GM23338 (cell line): Measurements from ENCODE around the gene F8. TPM values are rescaled to one million over a fixed set of nuclear protein-coding genes. Genes with fewer than 3 reads are reported as not detected.

Source experiments
- ATAC-seq: fragments of 200-7000 bp; cut with Tn5 transposase; 3 replicates; pipeline ENCODE4 v1.9.1; 2020
- DNase-seq: peaks from one replicate; pipeline ENCODE4 v3.0.0-alpha.2; 2015; ENCODE audit warnings: low spot score
- H2AFZ ChIP-seq: fragments of 200-600 bp; sonication (generic); 2 replicates; pipeline ENCODE4 v1.8.0; 2016; ENCODE audit warnings: antibody characterized with exemption, mild to moderate bottlenecking, moderate library complexity
- H3F3A ChIP-seq: fragments of 200-600 bp; sonication (generic); replicated peaks from 2 replicates; pipeline ENCODE4 v1.8.0; 2017; ENCODE audit warnings: antibody characterized with exemption, mixed run types, low read depth
- H3K27ac ChIP-seq: fragments of 200-600 bp; sonication (generic); 2 replicates; pipeline ENCODE4 v1.6.1; 2016; ENCODE audit warnings: low read depth
- H3K27me3 ChIP-seq: fragments of 200-600 bp; sonication (generic); 2 replicates; pipeline ENCODE4 v1.8.0; 2016; ENCODE audit warnings: mild to moderate bottlenecking, mixed run types, moderate library complexity; ENCODE audit not compliant: insufficient read depth
- H3K36me3 ChIP-seq: fragments of 200-600 bp; sonication (generic); 2 replicates; pipeline ENCODE4 v1.8.0; 2016; ENCODE audit warnings: mild to moderate bottlenecking; ENCODE audit not compliant: insufficient read depth
- H3K4me1 ChIP-seq: fragments of 200-600 bp; sonication (generic); 2 replicates; pipeline ENCODE4 v1.8.0; 2016; ENCODE audit warnings: mild to moderate bottlenecking, moderate library complexity; ENCODE audit not compliant: insufficient read depth
- H3K4me2 ChIP-seq: fragments of 200-600 bp; sonication (generic); 2 replicates; pipeline ENCODE4 v1.7.1; 2017; ENCODE audit warnings: mixed run types
- H3K4me3 ChIP-seq: fragments of 200-600 bp; sonication (generic); 2 replicates; pipeline ENCODE4 v1.6.1; 2016; ENCODE audit warnings: mixed run types
- H3K79me2 ChIP-seq: fragments of 200-600 bp; sonication (generic); replicated peaks from 2 replicates; pipeline ENCODE4 v1.8.0; 2017; ENCODE audit warnings: mild to moderate bottlenecking; ENCODE audit not compliant: insufficient read depth
- H3K9me2 ChIP-seq: fragments of 200-600 bp; sonication (generic); 2 replicates; pipeline ENCODE4 v1.8.0; 2017; ENCODE audit not compliant: insufficient read depth
- H4K20me1 ChIP-seq: fragments of 200-600 bp; sonication (generic); replicated peaks from 2 replicates; pipeline ENCODE4 v1.8.0; 2017; ENCODE audit warnings: mild to moderate bottlenecking; ENCODE audit not compliant: insufficient read depth
- H3K27ac Mint-ChIP-seq: 2 replicates; pipeline ENCODE4 v1.8.0; 2020; ENCODE audit warnings: inconsistent platforms, mild to moderate bottlenecking, moderate library complexity, mixed read lengths
- H3K27me3 Mint-ChIP-seq: 3 replicates; pipeline ENCODE4 v1.8.0; 2022; ENCODE audit warnings: low read depth, mild to moderate bottlenecking, moderate library complexity, mixed read lengths, inconsistent platforms; ENCODE audit not compliant: insufficient read depth, poor library complexity
- H3K36me3 Mint-ChIP-seq: 3 replicates; pipeline ENCODE4 v1.8.0; 2021; ENCODE audit warnings: low read depth, mild to moderate bottlenecking, inconsistent platforms, moderate library complexity, mixed read lengths
- H3K4me1 Mint-ChIP-seq: 3 replicates; pipeline ENCODE4 v1.8.0; 2020; ENCODE audit warnings: mild to moderate bottlenecking, inconsistent platforms, mixed read lengths
- H3K4me3 Mint-ChIP-seq: 3 replicates; pipeline ENCODE4 v1.8.0; 2021; ENCODE audit warnings: moderate library complexity, mild to moderate bottlenecking, inconsistent platforms, mixed read lengths
- H3K9me3 Mint-ChIP-seq: 3 replicates; pipeline ENCODE4 v1.8.0; 2020; ENCODE audit warnings: moderate library complexity, mild to moderate bottlenecking, inconsistent platforms, mixed read lengths
- CREB1 ChIP-seq: fragments of 250-450 bp; sonication (Bioruptor Pico); IDR thresholded peaks from 2 replicates; pipeline ENCODE4 v1.5.0; 2020; ENCODE audit warnings: low read depth, mild to moderate bottlenecking, moderate library complexity
- CTCF ChIP-seq, 2 experiments: fragments of 200-600 bp in 1 of 2; sonication (generic) in 1 of 2; conservative IDR thresholded peaks; 2 replicates each; pipeline versions ENCODE4 v1.5.1 to v1.6.1; 2016 to 2017; ENCODE audit warnings: antibody characterized with exemption in 2 of 2, low read depth in 2 of 2, mild to moderate bottlenecking in 2 of 2, moderate library complexity in 1 of 2
- EZH2 ChIP-seq: fragments of 200-600 bp; sonication (generic); IDR thresholded peaks from one replicate; pipeline ENCODE4 v1.8.0; 2017; ENCODE audit warnings: antibody characterized with exemption, mild to moderate bottlenecking, low read depth; ENCODE audit not compliant: unreplicated experiment
- EZH2phosphoT487 ChIP-seq: fragments of 200-600 bp; sonication (generic); IDR thresholded peaks from one replicate; pipeline ENCODE4 v1.8.1; 2018; ENCODE audit warnings: antibody characterized with exemption; ENCODE audit not compliant: unreplicated experiment
- NANOG ChIP-seq: IDR thresholded peaks from 2 replicates; pipeline ENCODE4 v1.6.1; 2016; ENCODE audit warnings: antibody characterized with exemption, borderline replicate concordance
- STAT1 ChIP-seq: IDR thresholded peaks from one replicate; pipeline ENCODE4 v1.6.1; 2016; ENCODE audit warnings: antibody characterized with exemption; ENCODE audit not compliant: unreplicated experiment
- polyA plus RNA-seq: library from polyadenylated mRNA; unstranded; fragments of >200 nt; fragmentation: Nextera tagmentation; extraction: Ambion mirVana; gene quantifications from 2 replicates; pipeline ENCODE4 v1.2.1, GENCODE V29; 2016
- total RNA-seq: library from RNA; depleted of rRNA; stranded (reverse); fragments of >200 nt; shearing (Covaris generic); gene quantifications from 2 replicates; pipeline ENCODE4 v1.2.3, GENCODE V29; 2014
- TF ChIP-seq, protein P1 (sequence below): IDR thresholded peaks from 2 replicates; pipeline ENCODE4 v1.6.1; 2016; ENCODE audit warnings: antibody characterized with exemption
- TF ChIP-seq, protein P2 (sequence below): fragments of 250-450 bp; sonication (Bioruptor Pico); IDR thresholded peaks from 2 replicates; pipeline ENCODE4 v1.5.0; 2020; ENCODE audit warnings: mild to moderate bottlenecking, moderate library complexity

The F8 gene
- total and polyA plus RNA-seq, 2 experiments from 2014 or later: 0.70 to 1.8 TPM

DNA sequence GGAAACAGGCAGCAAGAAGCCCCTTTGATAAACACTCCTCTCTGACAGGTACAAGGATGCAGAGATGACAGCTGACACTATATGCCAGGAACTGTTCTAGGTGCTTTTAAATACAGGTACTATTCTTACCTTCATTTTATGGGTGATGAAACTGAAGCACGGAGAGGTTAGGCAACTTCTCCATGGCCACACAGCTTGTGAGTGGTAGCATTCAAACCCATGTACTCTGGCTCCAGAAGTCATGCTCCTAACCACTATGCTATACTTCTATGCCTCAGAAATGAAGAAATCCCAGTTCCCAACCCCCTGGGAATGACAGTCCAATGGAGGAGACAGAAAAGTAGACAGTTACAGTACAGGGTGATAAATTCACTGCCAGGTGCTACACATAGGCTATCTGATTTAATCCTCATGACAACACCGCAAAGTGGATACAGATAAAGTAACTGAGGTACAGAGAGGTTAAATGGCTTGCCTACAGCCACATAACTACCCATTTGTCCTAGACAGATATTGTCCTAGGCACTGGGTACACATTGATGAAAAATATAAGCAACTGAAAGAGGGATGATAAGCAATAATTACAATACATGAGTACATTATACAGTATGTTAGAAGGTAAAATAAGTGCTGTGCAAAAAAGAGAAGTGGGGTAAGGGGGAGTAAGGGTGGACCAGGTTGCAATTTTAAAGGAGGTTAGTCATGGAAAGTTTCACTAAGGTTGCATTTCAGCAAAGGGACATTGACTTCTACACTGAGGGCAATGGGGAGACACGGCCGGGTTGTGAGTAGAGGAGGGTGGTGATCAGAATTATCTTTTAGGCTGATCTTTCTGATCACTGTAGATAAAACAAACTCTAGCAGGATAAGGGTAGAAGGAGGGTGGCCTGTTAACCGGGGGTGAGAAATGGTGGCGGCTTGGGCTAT, 1.6 kb upstream of the F8 start:
- Mint-ChIP-seq H3K9me3 (no peaks in the 10 kb centered on the region; the same call in 2 of the 3 replicates), H3K27ac (no peak overlapping the region), H3K27me3 (peaks cover 5% of the 10 kb centered on the region), H3K4me1 (peaks cover 14% of the 10 kb centered on the region; the same call in 2 of the 3 replicates), H3K4me3 (no peak overlapping the region), H3K36me3 (no peaks in the 10 kb centered on the region)
- H3K4me1 ChIP-seq: 0 out of 2 replicates have a peak, but pooled peaks cover 4% of the 10 kb centered on the region
- no peak overlapping the region for H3K4me2 ChIP-seq
- H3K79me2 ChIP-seq: peaks cover 20% of the 10 kb centered on the region
- H4K20me1 ChIP-seq: no peaks in the 10 kb centered on the region
- TF ChIP-seq NANOG (no peak), EZH2phosphoT487 (no peak), CTCF (conservative IDR thresholded peaks at IDR 0.05; ENCODE audit: low read depth in 2 of 2) (no peak)
- H3K27ac ChIP-seq: no peak overlapping the region
- H3K4me3 ChIP-seq: no peak overlapping the region
- no peaks in the 10 kb centered on the region for H3K27me3 ChIP-seq
- ATAC-seq (no peak), DNase-seq (no peak)
- H3F3A ChIP-seq: no peaks in the 10 kb centered on the region
- H2AFZ ChIP-seq: no peak overlapping the region
- H3K36me3 ChIP-seq: no peaks in the 10 kb centered on the region
- no peaks in the 10 kb centered on the region for H3K9me2 ChIP-seq

GRCh38 chrX:155020591-155020990, 1.9 kb downstream of the F8 start:
- Mint-ChIP-seq H3K4me3 (no peak overlapping the region), H3K36me3 (no peaks in the 10 kb centered on the region), H3K27ac (no peak overlapping the region), H3K27me3 (peaks cover 5% of the 10 kb centered on the region), H3K9me3 (no peaks in the 10 kb centered on the region), H3K4me1 (peaks cover 7% of the 10 kb centered on the region; the same call in 2 of the 3 replicates)
- H3K27me3 ChIP-seq: no peaks in the 10 kb centered on the region
- no peaks in the 10 kb centered on the region for H3K79me2 ChIP-seq
- no peaks in the 10 kb centered on the region for H4K20me1 ChIP-seq
- no peaks in the 10 kb centered on the region for H3K9me2 ChIP-seq
- no peaks in the 10 kb centered on the region for H3K36me3 ChIP-seq
- ATAC-seq (no peak), DNase-seq (no peak)
- no peaks in the 10 kb centered on the region for H3F3A ChIP-seq
- no peak overlapping the region for H2AFZ ChIP-seq
- H3K4me2 ChIP-seq: no peak overlapping the region
- no peak overlapping the region for H3K4me3 ChIP-seq
- H3K27ac ChIP-seq: no peak overlapping the region
- H3K4me1 ChIP-seq: no peaks in the 10 kb centered on the region
- TF ChIP-seq EZH2: no peak
- TF ChIP-seq CREB1 (CRISPR knock-in tag): no peak
- TF ChIP-seq, protein P1, sequence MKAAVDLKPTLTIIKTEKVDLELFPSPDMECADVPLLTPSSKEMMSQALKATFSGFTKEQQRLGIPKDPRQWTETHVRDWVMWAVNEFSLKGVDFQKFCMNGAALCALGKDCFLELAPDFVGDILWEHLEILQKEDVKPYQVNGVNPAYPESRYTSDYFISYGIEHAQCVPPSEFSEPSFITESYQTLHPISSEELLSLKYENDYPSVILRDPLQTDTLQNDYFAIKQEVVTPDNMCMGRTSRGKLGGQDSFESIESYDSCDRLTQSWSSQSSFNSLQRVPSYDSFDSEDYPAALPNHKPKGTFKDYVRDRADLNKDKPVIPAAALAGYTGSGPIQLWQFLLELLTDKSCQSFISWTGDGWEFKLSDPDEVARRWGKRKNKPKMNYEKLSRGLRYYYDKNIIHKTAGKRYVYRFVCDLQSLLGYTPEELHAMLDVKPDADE: no peak
- no peak for TF ChIP-seq STAT1
- no peak for TF ChIP-seq NANOG
- TF ChIP-seq, protein P2, sequence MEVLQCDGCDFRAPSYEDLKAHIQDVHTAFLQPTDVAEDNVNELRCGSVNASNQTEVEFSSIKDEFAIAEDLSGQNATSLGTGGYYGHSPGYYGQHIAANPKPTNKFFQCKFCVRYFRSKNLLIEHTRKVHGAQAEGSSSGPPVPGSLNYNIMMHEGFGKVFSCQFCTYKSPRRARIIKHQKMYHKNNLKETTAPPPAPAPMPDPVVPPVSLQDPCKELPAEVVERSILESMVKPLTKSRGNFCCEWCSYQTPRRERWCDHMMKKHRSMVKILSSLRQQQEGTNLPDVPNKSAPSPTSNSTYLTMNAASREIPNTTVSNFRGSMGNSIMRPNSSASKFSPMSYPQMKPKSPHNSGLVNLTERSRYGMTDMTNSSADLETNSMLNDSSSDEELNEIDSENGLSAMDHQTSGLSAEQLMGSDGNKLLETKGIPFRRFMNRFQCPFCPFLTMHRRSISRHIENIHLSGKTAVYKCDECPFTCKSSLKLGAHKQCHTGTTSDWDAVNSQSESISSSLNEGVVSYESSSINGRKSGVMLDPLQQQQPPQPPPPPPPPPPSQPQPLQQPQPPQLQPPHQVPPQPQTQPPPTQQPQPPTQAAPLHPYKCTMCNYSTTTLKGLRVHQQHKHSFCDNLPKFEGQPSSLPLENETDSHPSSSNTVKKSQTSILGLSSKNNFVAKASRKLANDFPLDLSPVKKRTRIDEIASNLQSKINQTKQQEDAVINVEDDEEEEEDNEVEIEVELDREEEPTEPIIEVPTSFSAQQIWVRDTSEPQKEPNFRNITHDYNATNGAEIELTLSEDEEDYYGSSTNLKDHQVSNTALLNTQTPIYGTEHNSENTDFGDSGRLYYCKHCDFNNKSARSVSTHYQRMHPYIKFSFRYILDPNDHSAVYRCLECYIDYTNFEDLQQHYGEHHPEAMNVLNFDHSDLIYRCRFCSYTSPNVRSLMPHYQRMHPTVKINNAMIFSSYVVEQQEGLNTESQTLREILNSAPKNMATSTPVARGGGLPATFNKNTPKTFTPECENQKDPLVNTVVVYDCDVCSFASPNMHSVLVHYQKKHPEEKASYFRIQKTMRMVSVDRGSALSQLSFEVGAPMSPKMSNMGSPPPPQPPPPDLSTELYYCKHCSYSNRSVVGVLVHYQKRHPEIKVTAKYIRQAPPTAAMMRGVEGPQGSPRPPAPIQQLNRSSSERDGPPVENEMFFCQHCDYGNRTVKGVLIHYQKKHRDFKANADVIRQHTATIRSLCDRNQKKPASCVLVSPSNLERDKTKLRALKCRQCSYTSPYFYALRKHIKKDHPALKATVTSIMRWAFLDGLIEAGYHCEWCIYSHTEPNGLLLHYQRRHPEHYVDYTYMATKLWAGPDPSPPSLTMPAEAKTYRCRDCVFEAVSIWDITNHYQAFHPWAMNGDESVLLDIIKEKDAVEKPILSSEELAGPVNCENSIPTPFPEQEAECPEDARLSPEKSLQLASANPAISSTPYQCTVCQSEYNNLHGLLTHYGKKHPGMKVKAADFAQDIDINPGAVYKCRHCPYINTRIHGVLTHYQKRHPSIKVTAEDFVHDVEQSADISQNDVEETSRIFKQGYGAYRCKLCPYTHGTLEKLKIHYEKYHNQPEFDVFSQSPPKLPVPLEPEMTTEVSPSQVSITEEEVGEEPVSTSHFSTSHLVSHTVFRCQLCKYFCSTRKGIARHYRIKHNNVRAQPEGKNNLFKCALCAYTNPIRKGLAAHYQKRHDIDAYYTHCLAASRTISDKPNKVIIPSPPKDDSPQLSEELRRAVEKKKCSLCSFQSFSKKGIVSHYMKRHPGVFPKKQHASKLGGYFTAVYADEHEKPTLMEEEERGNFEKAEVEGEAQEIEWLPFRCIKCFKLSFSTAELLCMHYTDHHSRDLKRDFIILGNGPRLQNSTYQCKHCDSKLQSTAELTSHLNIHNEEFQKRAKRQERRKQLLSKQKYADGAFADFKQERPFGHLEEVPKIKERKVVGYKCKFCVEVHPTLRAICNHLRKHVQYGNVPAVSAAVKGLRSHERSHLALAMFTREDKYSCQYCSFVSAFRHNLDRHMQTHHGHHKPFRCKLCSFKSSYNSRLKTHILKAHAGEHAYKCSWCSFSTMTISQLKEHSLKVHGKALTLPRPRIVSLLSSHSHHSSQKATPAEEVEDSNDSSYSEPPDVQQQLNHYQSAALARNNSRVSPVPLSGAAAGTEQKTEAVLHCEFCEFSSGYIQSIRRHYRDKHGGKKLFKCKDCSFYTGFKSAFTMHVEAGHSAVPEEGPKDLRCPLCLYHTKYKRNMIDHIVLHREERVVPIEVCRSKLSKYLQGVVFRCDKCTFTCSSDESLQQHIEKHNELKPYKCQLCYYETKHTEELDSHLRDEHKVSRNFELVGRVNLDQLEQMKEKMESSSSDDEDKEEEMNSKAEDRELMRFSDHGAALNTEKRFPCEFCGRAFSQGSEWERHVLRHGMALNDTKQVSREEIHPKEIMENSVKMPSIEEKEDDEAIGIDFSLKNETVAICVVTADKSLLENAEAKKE (CRISPR knock-in tag): no peak
- no peak for TF ChIP-seq EZH2phosphoT487
- no peak for TF ChIP-seq CTCF (conservative IDR thresholded peaks at IDR 0.05; ENCODE audit: low read depth in 2 of 2)
